ENCODE measurements around the gene TREX2.

Gene TREX2

DNA sequence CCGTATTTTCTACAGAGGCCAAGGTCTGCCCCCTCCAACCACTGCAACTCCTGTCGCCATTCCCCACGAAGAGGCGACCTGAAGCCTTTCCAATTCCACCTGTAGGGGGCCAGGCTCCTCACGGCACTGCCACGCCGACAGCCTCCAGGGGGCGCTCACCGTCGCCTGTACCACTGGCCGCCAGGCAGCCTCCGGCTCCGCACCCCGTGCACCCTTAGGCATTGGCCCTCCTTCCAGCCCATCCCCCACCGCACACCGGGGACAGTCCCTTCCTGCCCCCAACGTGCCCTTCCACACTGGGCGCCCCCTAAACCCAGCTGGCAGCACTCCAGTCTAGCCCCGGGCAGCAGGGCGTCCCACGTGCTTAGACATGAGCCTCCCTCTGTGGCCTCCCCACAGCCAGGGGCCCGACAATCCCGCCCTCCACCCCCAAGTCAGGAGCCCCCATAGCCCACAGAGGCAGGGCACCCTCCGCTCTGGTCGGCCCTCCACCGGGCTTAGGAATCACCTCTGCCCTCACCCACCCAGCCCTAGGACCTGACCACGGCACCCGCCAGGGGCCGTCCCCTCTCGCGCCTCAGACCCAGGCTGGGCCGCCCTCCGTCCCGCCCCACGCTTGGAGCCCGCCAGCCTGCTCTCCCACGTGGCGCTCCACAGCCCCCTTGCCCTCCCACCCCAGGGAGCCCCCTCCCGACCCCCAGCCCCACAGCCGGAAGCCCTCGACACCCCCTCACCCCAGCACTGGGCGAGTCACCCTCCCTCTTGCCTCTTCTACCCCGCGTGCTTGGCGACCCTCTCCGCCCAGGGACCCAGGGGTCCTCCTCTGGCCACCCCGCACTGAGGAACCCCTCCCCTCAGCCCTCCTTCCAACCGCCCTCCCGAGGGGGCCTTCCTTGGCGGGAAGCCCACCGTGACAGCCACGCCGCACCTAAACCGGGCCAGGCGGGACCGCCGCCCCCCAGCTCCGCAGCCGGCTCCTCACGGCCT is 45.4 kb downstream of the TREX2 start:
- peak; percentile 68 for DNase-seq (ENCODE audit: low read depth)
- TF ChIP-seq, protein P1, sequence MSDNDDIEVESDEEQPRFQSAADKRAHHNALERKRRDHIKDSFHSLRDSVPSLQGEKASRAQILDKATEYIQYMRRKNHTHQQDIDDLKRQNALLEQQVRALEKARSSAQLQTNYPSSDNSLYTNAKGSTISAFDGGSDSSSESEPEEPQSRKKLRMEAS (IDR thresholded peaks at IDR 0.05; ENCODE audit: low read depth, low read length), result peak; percentile 33; the same call in 1 of the 2 replicates
- TF ChIP-seq, protein P2, sequence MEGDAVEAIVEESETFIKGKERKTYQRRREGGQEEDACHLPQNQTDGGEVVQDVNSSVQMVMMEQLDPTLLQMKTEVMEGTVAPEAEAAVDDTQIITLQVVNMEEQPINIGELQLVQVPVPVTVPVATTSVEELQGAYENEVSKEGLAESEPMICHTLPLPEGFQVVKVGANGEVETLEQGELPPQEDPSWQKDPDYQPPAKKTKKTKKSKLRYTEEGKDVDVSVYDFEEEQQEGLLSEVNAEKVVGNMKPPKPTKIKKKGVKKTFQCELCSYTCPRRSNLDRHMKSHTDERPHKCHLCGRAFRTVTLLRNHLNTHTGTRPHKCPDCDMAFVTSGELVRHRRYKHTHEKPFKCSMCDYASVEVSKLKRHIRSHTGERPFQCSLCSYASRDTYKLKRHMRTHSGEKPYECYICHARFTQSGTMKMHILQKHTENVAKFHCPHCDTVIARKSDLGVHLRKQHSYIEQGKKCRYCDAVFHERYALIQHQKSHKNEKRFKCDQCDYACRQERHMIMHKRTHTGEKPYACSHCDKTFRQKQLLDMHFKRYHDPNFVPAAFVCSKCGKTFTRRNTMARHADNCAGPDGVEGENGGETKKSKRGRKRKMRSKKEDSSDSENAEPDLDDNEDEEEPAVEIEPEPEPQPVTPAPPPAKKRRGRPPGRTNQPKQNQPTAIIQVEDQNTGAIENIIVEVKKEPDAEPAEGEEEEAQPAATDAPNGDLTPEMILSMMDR (IDR thresholded peaks at IDR 0.05; ENCODE audit: low read depth, low read length), result peak; percentile 97
- no peak for TF ChIP-seq POLR2A (IDR thresholded peaks at IDR 0.05; ENCODE audit: extremely low read depth, insufficient read length)
- no peak overlapping the region for H3K4me3 ChIP-seq (ENCODE audit: low read depth, low read length)

DNA sequence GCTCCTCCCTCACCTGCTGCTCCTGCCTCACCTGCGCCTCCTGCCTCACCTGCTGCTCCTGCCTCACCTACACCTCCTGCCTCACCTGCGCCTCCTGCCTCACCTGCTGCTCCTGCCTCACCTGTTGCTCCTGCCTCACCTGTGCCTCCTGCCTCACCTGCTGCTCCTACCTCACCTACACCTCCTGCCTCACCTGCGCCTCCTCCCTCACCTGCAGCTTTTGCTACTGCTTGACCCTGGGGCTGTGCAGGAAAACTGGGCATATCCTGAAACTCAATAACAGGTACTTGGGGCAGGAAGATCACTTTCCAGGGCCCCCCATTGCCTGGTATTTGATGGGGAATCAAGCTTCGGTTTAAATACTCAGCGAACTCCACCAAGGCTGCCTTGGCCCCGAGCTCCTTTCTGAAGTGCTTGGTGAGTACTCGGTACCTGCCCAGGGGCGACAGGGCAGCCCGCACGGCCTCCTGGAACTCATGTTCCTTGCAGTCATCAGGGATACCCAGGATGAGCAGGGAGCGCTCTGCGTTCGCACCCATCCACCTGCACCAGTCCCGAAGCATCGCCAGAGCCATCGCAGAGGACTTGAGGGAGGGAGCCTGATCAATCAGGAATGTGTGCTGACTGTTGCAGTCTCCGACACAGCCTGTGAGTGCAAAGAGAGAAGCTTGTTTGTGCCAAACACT is 47.4 kb downstream of the TREX2 start:
- TF ChIP-seq MYC (IDR thresholded peaks at IDR 0.05; ENCODE audit: low read depth, low read length), result no peak
- TF ChIP-seq POLR2A (IDR thresholded peaks at IDR 0.05; ENCODE audit: extremely low read depth, insufficient read length), result no peak
- TF ChIP-seq, protein P2 (IDR thresholded peaks at IDR 0.05; ENCODE audit: low read depth, low read length), result no peak
- TF ChIP-seq, protein P1 (IDR thresholded peaks at IDR 0.05; ENCODE audit: low read depth, low read length), result no peak
- DNase-seq (ENCODE audit: low read depth), result no peak
- H3K4me3 ChIP-seq (ENCODE audit: low read depth, low read length), result no peak overlapping the region

DNA sequence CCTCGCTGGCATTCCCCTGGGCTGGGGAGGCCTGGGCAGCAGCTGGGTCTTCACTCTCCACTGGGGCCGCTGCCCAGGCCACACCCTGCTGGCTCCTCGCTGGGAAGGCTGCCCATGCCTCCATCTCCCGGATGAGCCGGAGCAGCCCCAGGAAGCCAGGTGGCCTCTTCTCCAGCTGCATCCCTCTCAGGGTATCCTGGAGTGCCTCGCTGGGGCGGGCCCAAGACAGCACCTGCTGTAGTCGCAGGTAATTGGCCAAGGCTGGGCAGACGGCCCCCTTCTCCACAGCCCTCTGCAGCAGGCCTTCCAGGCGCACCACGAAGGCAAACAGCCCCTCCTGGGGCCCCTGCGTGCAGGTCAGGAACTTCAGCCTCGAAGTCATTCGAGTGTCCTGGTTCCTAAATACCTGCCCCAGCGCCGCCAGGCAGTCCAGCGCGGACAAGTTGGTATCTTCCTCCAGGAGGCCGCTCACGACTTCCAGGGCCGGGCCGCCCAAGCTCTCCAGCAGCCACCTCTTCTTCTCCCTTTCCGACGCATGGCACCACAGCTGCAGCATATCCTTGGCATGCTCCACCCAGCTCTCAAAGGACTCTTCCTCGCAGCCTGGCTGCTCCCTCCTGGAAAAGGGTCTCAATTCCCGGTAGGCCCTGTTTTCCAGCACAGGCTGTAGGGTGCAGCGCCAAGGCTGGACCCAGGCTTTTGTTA is 48.4 kb downstream of the TREX2 start:
- DNase-seq (ENCODE audit: low read depth), result no peak
- TF ChIP-seq POLR2A (IDR thresholded peaks at IDR 0.05; ENCODE audit: extremely low read depth, insufficient read length), result no peak
- no peak for TF ChIP-seq MYC (IDR thresholded peaks at IDR 0.05; ENCODE audit: low read depth, low read length)
- TF ChIP-seq, protein P1 (IDR thresholded peaks at IDR 0.05; ENCODE audit: low read depth, low read length), result no peak
- TF ChIP-seq, protein P2 (IDR thresholded peaks at IDR 0.05; ENCODE audit: low read depth, low read length), result no peak
- H3K4me3 ChIP-seq (ENCODE audit: low read depth, low read length), result no peak overlapping the region

DNA sequence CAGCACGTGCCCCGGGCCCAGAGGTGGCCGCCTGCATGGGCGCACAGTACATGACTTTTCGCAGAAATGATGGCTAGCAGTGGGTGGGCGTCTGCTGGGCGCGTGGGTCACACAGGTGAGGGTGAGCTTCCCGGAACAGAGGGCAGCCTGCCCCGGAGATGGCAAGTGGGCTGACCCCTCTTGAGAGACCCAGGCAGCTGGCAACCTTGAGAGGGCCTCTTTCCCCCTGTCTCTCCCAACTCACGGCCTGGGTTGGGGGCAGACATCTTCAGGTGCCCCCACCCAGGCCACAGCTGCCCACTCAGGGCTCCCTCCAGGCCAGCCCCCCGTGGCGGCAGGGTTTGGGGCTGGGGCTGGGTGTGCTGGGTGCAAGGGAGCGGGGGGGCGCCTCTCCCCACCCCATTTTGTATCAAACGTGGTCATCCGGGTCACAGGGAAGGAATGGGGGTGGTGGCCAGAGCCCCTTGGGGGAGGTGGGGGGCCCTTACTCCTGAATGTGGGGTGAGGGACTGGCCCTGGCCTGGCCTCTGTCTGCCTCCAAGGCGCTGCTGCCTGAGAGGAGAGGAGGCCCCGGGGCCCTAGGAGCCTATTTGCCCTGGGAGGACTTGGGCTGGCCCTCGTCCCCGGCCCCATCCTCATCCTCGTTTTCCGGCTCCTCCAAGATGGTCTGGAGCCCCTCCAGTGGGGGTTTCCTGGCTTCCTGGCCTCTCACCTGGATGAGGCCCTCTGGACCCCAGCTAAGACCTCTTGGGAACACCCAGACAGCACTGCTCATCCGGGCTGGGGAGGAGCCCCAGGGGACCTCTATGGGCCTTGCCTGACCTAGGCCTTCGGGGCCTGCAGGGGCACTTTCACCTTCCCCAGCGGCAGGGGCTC is 49.3 kb downstream of the TREX2 start:
- H3K4me3 ChIP-seq (ENCODE audit: low read depth, low read length), result no peak overlapping the region
- TF ChIP-seq MYC (IDR thresholded peaks at IDR 0.05; ENCODE audit: low read depth, low read length) (no peak), POLR2A (IDR thresholded peaks at IDR 0.05; ENCODE audit: extremely low read depth, insufficient read length) (no peak)
- TF ChIP-seq, protein P2 (IDR thresholded peaks at IDR 0.05; ENCODE audit: low read depth, low read length), result no peak
- TF ChIP-seq, protein P1 (IDR thresholded peaks at IDR 0.05; ENCODE audit: low read depth, low read length), result no peak
- DNase-seq (ENCODE audit: low read depth), result no peak
